Prostate gland (tissue), 2 donors: Measurements from ENCODE around the gene TRPV4.

Experiments used
- POLR2A ChIP-seq: fragments of 450-650 bp; IDR thresholded peaks from one replicate; pipeline ENCODE4 v1.6.1; 2016; ENCODE audit warnings: antibody characterized with exemption, mild to moderate bottlenecking
- POLR2AphosphoS5 ChIP-seq: sonication (generic); formaldehyde crosslinking; IDR thresholded peaks from one replicate; pipeline ENCODE4 v1.6.1; 2017; ENCODE audit warnings: antibody characterized with exemption
- TF ChIP-seq, protein P1 (sequence below), 4 experiments: fragments of 200-600 bp in 2 of 4; fragments of 450-650 bp in 2 of 4; sonication (generic) in 2 of 4; IDR thresholded peaks; 1 replicate in 3 of 4; 2 replicates in 1 of 4; pipeline ENCODE4 v1.5.1; 2016 to 2019; ENCODE audit warnings: antibody characterized with exemption in 4 of 4, mild to moderate bottlenecking in 2 of 4, moderate library complexity in 2 of 4

DNA sequence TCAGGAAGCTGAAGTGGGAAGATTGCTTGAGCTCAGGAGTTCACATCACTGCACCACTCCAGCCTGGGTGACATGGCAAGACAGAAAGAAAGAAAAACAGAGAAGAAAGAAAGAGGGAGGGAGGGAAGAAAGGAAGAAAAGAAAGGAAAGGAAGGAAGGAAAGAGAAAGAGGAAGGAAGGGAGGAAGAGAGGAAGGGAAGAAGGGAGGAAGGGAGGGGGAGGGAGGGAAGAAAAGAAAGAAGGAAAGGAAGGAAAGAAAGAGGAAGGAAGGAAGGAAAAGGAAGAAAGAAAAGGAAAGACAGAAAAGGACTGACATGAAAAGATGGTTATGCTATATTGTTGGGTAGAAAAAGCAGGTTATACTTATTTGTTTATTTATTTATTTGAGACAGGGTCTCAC, 43.2 kb upstream of the TRPV4 start:
- TF ChIP-seq, protein P1, sequence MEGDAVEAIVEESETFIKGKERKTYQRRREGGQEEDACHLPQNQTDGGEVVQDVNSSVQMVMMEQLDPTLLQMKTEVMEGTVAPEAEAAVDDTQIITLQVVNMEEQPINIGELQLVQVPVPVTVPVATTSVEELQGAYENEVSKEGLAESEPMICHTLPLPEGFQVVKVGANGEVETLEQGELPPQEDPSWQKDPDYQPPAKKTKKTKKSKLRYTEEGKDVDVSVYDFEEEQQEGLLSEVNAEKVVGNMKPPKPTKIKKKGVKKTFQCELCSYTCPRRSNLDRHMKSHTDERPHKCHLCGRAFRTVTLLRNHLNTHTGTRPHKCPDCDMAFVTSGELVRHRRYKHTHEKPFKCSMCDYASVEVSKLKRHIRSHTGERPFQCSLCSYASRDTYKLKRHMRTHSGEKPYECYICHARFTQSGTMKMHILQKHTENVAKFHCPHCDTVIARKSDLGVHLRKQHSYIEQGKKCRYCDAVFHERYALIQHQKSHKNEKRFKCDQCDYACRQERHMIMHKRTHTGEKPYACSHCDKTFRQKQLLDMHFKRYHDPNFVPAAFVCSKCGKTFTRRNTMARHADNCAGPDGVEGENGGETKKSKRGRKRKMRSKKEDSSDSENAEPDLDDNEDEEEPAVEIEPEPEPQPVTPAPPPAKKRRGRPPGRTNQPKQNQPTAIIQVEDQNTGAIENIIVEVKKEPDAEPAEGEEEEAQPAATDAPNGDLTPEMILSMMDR (IDR thresholded peaks at IDR 0.05) = no peak
- TF ChIP-seq POLR2AphosphoS5 = no peak
- no peak for TF ChIP-seq POLR2A
